Right atrium auricular region (tissue), 2 donors: ENCODE results near the gene UNG. TPM values are rescaled to one million over a fixed set of nuclear protein-coding genes. Genes with fewer than 3 reads are reported as not detected.
"Not testable (repeated sequence)": the region's sequence is repeated elsewhere in the genome, so short reads cannot be mapped to it uniquely, and the experiment has no call there.

Experiments
- DNase-seq: peaks from one replicate; pipeline ENCODE4 v3.0.0-alpha.2; 2019; ENCODE audit warnings: low spot score
- H3K27ac ChIP-seq, 2 donors: fragments of 200-600 bp; sonication (generic); 1 replicate in 1 of 2; 2 replicates in 1 of 2; pipeline ENCODE4 v1.5.1; 2016 to 2019
- H3K27me3 ChIP-seq, 2 donors: fragments of 200-600 bp; sonication (generic); one replicate each; pipeline versions ENCODE4 v1.5.1 to v1.6.0; 2017 to 2019
- H3K36me3 ChIP-seq: fragments of 200-600 bp; sonication (generic); one replicate; pipeline ENCODE4 v1.5.1; 2016
- H3K4me1 ChIP-seq, 2 donors: fragments of 200-600 bp; sonication (generic); one replicate each; pipeline versions ENCODE4 v1.5.1 to v1.6.0; 2017 to 2019
- H3K4me3 ChIP-seq, 2 donors: fragments of 200-600 bp; sonication (generic); 1 replicate in 1 of 2; 2 replicates in 1 of 2; pipeline ENCODE4 v1.5.1; 2017 to 2019; ENCODE audit warnings: mild to moderate bottlenecking in 1 of 2, moderate library complexity in 1 of 2
- H3K9me3 ChIP-seq, 2 donors: fragments of 200-600 bp; sonication (generic); one replicate each; pipeline ENCODE4 v1.5.1; 2019
- total RNA-seq, 2 donors: library from RNA; depleted of rRNA; stranded (reverse); fragments of >200 nt; gene quantifications; one replicate each; pipeline ENCODE4 v1.1.0, GENCODE V29; 2016
- TF ChIP-seq, protein P1 (sequence below), 2 donors: fragments of 200-600 bp; sonication (generic); IDR thresholded peaks; one replicate each; pipeline ENCODE4 v1.5.1; 2019; ENCODE audit warnings: antibody characterized with exemption in 2 of 2

The UNG gene
- total RNA-seq: 10 to 100 TPM; 10.2 to 12.1 TPM

DNA sequence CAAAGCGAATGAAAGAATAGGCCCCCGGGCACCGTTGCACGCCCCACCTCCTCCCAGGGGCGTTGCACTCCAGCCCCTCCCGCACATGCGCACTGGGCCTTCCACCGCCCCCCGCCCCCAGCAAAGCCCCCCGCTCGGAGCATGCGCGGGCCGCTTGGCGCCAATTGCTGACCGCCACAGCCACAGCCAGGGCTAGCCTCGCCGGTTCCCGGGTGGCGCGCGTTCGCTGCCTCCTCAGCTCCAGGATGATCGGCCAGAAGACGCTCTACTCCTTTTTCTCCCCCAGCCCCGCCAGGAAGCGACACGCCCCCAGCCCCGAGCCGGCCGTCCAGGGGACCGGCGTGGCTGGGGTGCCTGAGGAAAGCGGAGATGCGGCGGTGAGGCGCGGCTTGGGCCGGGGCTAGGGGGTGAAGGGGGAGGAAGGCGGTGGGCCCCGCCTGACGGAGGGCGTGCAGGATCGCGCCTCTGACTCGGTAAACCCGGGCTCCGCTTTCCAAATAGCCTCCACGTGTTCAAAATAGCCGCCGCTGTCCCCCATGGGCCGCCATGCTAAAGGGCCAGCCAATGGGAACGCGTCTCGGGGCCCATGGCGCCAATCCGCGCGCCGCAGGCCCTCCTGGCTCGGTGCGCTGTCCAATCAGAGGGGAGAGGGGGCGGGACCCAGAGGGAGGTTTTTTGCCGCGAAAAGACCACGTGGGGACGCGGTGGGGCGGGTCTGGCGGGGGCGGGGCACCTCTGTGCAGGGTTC, at the start of gene UNG:
UNG (plus strand) TSS at position 163 of the 748 bp plus-strand sequence; CDS start at position 246, 83 bp downstream.
- Histone ChIP-seq H3K27ac (peak within 1 kb of the TSS; percentile 80 to 84), H3K4me3 (peak within 1 kb of the TSS; percentile 55 to 77), H3K36me3 (peaks cover under 1% of the 10 kb centered on the region), H3K27me3 (no peaks in the 10 kb centered on the region), H3K9me3 (no peaks in the 10 kb centered on the region), H3K4me1 (peaks cover 0 to 26% of the 10 kb centered on the region in 2 donors)
- DNase-seq: peak; percentile 99
- TF ChIP-seq, protein P1, sequence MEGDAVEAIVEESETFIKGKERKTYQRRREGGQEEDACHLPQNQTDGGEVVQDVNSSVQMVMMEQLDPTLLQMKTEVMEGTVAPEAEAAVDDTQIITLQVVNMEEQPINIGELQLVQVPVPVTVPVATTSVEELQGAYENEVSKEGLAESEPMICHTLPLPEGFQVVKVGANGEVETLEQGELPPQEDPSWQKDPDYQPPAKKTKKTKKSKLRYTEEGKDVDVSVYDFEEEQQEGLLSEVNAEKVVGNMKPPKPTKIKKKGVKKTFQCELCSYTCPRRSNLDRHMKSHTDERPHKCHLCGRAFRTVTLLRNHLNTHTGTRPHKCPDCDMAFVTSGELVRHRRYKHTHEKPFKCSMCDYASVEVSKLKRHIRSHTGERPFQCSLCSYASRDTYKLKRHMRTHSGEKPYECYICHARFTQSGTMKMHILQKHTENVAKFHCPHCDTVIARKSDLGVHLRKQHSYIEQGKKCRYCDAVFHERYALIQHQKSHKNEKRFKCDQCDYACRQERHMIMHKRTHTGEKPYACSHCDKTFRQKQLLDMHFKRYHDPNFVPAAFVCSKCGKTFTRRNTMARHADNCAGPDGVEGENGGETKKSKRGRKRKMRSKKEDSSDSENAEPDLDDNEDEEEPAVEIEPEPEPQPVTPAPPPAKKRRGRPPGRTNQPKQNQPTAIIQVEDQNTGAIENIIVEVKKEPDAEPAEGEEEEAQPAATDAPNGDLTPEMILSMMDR (IDR thresholded peaks at IDR 0.05): no peak

DNA sequence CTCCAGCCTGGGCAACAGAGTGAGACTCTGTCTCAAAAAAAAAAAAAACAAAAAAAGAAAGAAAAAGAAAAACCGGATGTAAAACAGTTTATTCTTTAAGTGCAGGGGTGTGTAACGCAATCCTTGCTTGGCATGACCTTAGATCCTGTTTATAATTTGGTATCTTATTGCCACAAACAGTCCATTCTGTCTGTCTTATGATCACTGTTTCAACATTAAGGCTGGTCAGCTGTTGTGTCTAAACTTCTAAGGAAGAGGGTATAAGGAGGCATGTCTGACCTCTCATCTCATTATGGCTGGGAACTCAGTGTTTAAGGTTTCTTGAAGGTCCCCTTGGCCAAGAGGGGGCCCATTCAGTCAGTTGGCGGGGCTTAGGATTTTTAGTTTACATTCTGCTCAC, 48.7 kb upstream of the UNG start:
- not testable (repeated sequence) for DNase-seq, H3K36me3 ChIP-seq, H3K9me3 ChIP-seq, H3K4me3 ChIP-seq, H3K27ac ChIP-seq, H3K27me3 ChIP-seq
- peaks cover 0 to 15% of the 10 kb centered on the region in 2 donors for H3K4me1 ChIP-seq

DNA sequence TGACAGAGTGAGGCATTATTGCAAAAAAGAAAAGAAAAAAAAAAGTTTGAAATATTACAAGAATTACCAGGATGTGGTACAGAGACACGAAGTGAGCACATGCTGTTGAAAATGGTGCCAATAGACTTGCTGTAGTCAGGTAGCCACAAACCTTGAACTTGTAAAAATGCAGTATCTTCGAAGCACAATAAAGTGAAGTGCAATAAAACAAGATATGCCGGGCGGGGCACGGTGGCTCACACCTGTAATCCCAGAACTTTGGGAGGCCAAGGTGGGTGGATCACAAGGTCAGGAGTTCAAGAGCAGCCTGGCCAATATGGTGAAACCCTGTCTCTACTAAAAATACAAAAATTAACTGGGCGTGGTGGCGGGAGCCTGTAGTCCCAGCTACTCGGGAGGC, 47.6 kb upstream of the UNG start:
- H3K4me1 ChIP-seq: peaks cover 0 to 21% of the 10 kb centered on the region in 2 donors
- H3K4me3 ChIP-seq, H3K36me3 ChIP-seq, H3K27me3 ChIP-seq, H3K27ac ChIP-seq, H3K9me3 ChIP-seq, DNase-seq: not testable (repeated sequence)

DNA sequence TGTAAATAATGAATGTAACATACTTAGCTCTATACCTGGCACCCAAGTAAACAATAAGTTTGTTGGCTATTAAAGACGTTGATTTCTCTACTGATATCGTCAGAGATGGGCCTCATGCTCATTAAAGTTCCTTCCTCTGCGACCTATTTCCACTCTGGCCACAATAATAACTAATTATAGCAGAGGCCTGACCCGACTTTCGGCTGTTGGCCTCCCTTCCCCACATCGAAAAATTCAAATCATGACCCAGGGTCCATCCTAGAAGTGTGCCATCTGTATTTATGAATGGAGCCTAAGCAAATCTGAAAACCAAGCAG, 45.3 kb upstream of the UNG start:
- DNase-seq: no peak
- peaks cover 0 to 21% of the 10 kb centered on the region in 2 donors for H3K4me1 ChIP-seq
- H3K27me3 ChIP-seq: no peaks in the 10 kb centered on the region
- H3K36me3 ChIP-seq: no peaks in the 10 kb centered on the region
- peak overlapping the region; percentile 85 to 92 for H3K27ac ChIP-seq
- H3K9me3 ChIP-seq: no peaks in the 10 kb centered on the region
- TF ChIP-seq, protein P1 (IDR thresholded peaks at IDR 0.05): no peak
- H3K4me3 ChIP-seq: peak overlapping the region; percentile 86 to 97

DNA sequence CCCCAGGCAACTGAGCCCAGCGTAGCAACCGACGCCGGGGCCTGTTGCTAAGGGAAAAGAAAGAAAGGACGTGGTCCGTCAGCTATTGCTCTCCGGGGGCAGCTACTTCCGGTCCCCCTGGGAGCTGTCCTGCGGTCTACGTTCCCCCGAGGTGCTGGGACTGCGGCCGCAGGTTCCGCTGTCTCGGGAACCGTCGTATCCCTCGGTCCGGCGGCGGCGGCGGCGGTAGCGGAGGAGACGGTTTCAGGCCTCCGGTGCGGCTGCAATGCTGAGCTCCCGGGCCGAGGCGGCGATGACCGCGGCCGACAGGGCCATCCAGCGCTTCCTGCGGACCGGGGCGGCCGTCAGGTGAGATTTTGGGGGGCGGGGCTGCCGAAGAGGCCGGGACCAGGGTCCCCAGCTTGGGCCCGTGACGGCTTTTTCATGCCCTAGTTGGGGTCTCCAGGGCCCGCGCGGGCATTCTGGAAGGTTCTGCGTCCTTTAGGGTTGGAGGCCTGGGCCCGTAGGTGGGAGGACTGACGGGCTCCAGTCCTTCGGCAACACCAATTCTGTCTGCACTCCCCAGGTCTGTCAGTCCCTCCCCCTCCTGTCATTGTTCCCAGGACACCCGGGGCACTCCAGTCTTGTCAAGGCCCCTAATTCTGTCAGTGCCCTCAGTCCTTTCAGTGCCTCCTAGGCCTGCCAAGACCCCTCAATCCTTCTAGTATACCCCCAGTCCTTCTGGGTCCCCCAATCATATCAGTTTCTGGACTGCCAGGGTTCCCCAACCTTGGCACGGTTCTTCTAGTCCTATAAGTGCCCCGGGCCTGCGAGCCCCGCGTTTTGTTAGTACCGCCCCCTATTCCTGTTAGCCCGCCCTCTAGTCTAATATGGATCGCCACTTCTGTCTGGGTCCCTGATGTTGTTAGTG, 44.7 kb upstream of the UNG start, which contains the start of gene USP30:
USP30 (plus strand) TSS at position 163 of the 910 bp plus-strand sequence; CDS start at position 266, 103 bp downstream.
- H3K27me3 ChIP-seq: no peaks in the 10 kb centered on the region
- peak; percentile 87 for DNase-seq
- peak within 1 kb of the TSS; percentile 85 to 92 for H3K27ac ChIP-seq
- H3K9me3 ChIP-seq: no peaks in the 10 kb centered on the region
- TF ChIP-seq, protein P1 (IDR thresholded peaks at IDR 0.05): no peak
- H3K36me3 ChIP-seq: peaks cover 3% of the 10 kb centered on the region
- peaks cover 0 to 21% of the 10 kb centered on the region in 2 donors for H3K4me1 ChIP-seq
- peak within 1 kb of the TSS; percentile 86 to 97 for H3K4me3 ChIP-seq

DNA sequence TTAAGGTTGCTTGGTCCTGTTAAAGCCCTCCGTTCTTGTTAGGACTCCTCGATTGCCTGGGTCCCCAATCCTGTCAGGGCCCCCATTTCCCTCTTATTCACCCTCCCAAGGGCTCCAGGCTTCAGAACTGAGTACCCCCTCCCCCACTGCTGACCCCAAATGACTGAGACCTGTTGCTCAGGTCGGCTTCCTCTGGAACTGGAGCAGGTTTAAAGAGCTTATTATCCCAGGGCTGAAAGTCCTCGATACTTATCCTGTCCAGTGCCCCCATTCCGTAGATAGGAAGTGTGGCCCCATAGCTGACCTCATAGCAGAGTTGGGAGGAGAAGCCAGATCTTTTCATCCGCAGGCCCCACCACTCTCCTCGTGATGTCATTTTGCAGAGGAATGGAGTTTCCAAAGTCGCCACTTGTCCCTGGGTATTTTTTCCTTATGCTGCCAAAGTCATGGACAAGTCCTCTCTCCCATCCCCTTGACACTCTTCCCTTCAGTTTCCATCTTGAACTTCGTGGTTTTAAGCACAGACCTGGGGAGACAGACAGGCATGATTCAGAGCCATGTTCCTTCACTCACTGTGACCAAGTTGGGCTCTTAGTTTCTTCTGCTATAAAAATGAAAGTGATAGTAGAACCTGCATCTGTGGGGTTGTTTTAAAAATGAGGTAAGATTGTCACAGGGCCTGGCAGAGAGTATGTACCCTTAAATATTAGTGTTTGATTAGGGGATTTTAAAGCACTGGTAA, 43.8 kb upstream of the UNG start:
- peak overlapping the region; percentile 86 to 97 for H3K4me3 ChIP-seq
- no peak for DNase-seq

DNA sequence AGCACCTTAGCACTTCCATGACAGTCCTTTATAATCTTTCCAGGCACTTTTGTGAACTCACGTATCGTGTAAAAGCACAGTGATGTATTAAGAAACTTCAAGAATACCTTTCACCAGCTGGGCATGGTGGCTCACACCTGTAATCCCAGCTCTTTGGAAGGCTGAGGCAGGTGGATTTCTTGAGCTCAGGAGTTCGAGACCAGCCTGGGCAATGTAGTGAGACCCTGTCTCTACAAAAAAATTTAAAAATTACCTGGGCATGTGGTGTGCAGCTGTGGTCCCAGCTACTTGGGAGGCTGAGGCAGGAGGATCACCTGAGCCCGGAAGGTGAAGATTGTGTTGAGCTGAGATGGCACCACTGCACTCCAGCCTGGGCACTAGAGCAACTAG, 43.3 kb upstream of the UNG start:
- not testable (repeated sequence) for H3K27me3 ChIP-seq, H3K9me3 ChIP-seq, H3K4me3 ChIP-seq, H3K27ac ChIP-seq, DNase-seq
- Histone ChIP-seq H3K36me3 (peaks cover 13% of the 10 kb centered on the region), H3K4me1 (peaks cover 0 to 21% of the 10 kb centered on the region in 2 donors)

More for the DNA sequence above, 43.8 kb upstream of the UNG start:
- H3K9me3 ChIP-seq: no peaks in the 10 kb centered on the region
- peaks cover 10% of the 10 kb centered on the region for H3K36me3 ChIP-seq
- peaks cover 0 to 21% of the 10 kb centered on the region in 2 donors for H3K4me1 ChIP-seq
- TF ChIP-seq, protein P1 (IDR thresholded peaks at IDR 0.05): no peak
- H3K27me3 ChIP-seq: no peaks in the 10 kb centered on the region
- H3K27ac ChIP-seq: peak overlapping the region; percentile 85 to 92
